ENCODE data around the gene HSD17B12.

DNA sequence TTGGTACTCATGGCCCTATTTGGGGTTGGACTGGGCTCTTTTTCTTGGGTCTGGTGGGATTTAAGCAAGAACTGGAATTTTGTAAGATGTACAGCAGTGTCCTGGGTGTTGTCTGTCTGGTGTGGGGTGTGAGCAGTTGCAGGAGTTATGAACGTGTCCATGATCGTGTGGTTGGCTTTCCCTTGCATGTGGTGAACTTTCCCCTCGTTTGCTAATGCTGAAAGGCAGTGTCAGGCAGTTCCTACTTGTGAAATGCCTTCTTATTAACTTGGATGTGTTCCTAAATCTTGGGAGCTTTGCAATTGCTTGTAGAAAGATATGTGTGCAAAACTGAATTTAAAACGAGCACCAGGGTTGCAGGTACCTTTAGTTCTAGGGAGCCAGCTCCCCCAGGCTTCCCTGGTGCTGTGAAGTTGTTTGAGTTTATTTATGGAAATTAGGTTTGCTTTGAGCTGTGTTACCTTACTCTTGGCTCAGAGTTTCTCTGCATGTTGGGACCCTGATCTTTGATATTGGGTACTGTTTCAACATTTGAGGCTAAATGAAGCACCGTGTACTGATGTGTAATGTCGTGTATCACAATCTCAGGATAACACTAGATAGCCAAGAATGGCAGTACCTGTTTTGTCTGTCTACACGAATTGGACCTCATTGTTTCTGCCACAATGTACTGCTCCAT lies 35.8 kb upstream of the HSD17B12 start:
- TF ChIP-seq CTCF (optimal IDR thresholded peaks at IDR 0.05 in 1 of 3, IDR thresholded peaks at IDR 0.05 in 1 of 3, conservative IDR thresholded peaks at IDR 0.05 in 1 of 3; ENCODE audit: extremely low read depth in 1 of 3, insufficient read depth in 2 of 3, low read length in 3 of 3) (no peak), EZH2 (IDR thresholded peaks at IDR 0.05; ENCODE audit: low read length) (no peak)

Measured in keratinocyte (primary cell).